ENCODE measurements around the gene EFNA2.

EFNA2 gene

GRCh38 chr19:1284979-1285736 is 515 bp upstream of the EFNA2 start:
- Histone ChIP-seq H3K36me3 (ENCODE audit: insufficient read depth, low read length) (peaks cover 2% of the 10 kb centered on the region), H3K27me3 (ENCODE audit: control insufficient read depth, insufficient read depth, low read length) (peaks cover 57% of the 10 kb centered on the region), H3K4me1 (ENCODE audit: control insufficient read depth, insufficient read depth, low read length) (no peaks in the 10 kb centered on the region), H3K4me2 (ENCODE audit: low read length) (no peak overlapping the region), H3K4me3 (ENCODE audit: low read length) (no peak overlapping the region), H3K9ac (ENCODE audit: low read depth, low read length) (no peak overlapping the region), H3K9me3 (replicated peaks; ENCODE audit: low read length) (no peaks in the 10 kb centered on the region)

- H3K4me1 ChIP-seq (ENCODE audit: control insufficient read depth, insufficient read depth, low read length), result no peaks in the 10 kb centered on the region
- no peak overlapping the region for H3K4me3 ChIP-seq (ENCODE audit: low read length)
- no peaks in the 10 kb centered on the region for H3K9me3 ChIP-seq (replicated peaks; ENCODE audit: low read length)
- no peak overlapping the region for H3K4me2 ChIP-seq (ENCODE audit: low read length)
- no peaks in the 10 kb centered on the region for H3K36me3 ChIP-seq (ENCODE audit: insufficient read depth, low read length)
- H3K27me3 ChIP-seq (ENCODE audit: control insufficient read depth, insufficient read depth, low read length), result peaks cover 63% of the 10 kb centered on the region
- no peak overlapping the region for H3K9ac ChIP-seq (ENCODE audit: low read depth, low read length)
These were observed 1.0 kb downstream of the EFNA2 start for GRCh38 chr19:1286487-1287353.

GRCh38 chr19:1287354-1288225 is 1.9 kb downstream of the EFNA2 start:
- no peak overlapping the region for H3K9ac ChIP-seq (ENCODE audit: low read depth, low read length)
- H3K4me3 ChIP-seq (ENCODE audit: low read length), result no peak overlapping the region
- H3K36me3 ChIP-seq (ENCODE audit: insufficient read depth, low read length), result no peaks in the 10 kb centered on the region
- H3K27me3 ChIP-seq (ENCODE audit: control insufficient read depth, insufficient read depth, low read length), result peaks cover 72% of the 10 kb centered on the region
- no peaks in the 10 kb centered on the region for H3K9me3 ChIP-seq (replicated peaks; ENCODE audit: low read length)
- H3K4me2 ChIP-seq (ENCODE audit: low read length), result no peak overlapping the region
- H3K4me1 ChIP-seq (ENCODE audit: control insufficient read depth, insufficient read depth, low read length), result no peaks in the 10 kb centered on the region

GRCh38 chr19:1288226-1288612 is 2.5 kb downstream of the EFNA2 start:
- no peaks in the 10 kb centered on the region for H3K9me3 ChIP-seq (replicated peaks; ENCODE audit: low read length)
- H3K4me2 ChIP-seq (ENCODE audit: low read length), result no peak overlapping the region
- H3K27me3 ChIP-seq (ENCODE audit: control insufficient read depth, insufficient read depth, low read length), result peaks cover 73% of the 10 kb centered on the region
- no peak overlapping the region for H3K9ac ChIP-seq (ENCODE audit: low read depth, low read length)
- H3K4me3 ChIP-seq (ENCODE audit: low read length), result no peak overlapping the region
- H3K4me1 ChIP-seq (ENCODE audit: control insufficient read depth, insufficient read depth, low read length), result no peaks in the 10 kb centered on the region
- no peaks in the 10 kb centered on the region for H3K36me3 ChIP-seq (ENCODE audit: insufficient read depth, low read length)

- Histone ChIP-seq H3K9me3 (replicated peaks; ENCODE audit: low read length) (no peaks in the 10 kb centered on the region), H3K4me2 (ENCODE audit: low read length) (no peak overlapping the region), H3K27me3 (ENCODE audit: control insufficient read depth, insufficient read depth, low read length) (peaks cover 73% of the 10 kb centered on the region), H3K4me1 (ENCODE audit: control insufficient read depth, insufficient read depth, low read length) (no peaks in the 10 kb centered on the region), H3K4me3 (ENCODE audit: low read length) (no peak overlapping the region), H3K9ac (ENCODE audit: low read depth, low read length) (no peak overlapping the region), H3K36me3 (ENCODE audit: insufficient read depth, low read length) (no peaks in the 10 kb centered on the region)
These were observed 3.4 kb downstream of the EFNA2 start for GRCh38 chr19:1288833-1289685.

GRCh38 chr19:1289686-1290025 is 4.0 kb downstream of the EFNA2 start:
- no peak overlapping the region for H3K4me3 ChIP-seq (ENCODE audit: low read length)
- H3K4me2 ChIP-seq (ENCODE audit: low read length), result no peak overlapping the region
- no peaks in the 10 kb centered on the region for H3K9me3 ChIP-seq (replicated peaks; ENCODE audit: low read length)
- no peaks in the 10 kb centered on the region for H3K4me1 ChIP-seq (ENCODE audit: control insufficient read depth, insufficient read depth, low read length)
- no peaks in the 10 kb centered on the region for H3K36me3 ChIP-seq (ENCODE audit: insufficient read depth, low read length)
- H3K27me3 ChIP-seq (ENCODE audit: control insufficient read depth, insufficient read depth, low read length), result peaks cover 72% of the 10 kb centered on the region
- H3K9ac ChIP-seq (ENCODE audit: low read depth, low read length), result no peak overlapping the region

GRCh38 chr19:1290196-1290702 is 4.6 kb downstream of the EFNA2 start:
- H3K27me3 ChIP-seq (ENCODE audit: control insufficient read depth, insufficient read depth, low read length), result peaks cover 72% of the 10 kb centered on the region
- no peak overlapping the region for H3K4me3 ChIP-seq (ENCODE audit: low read length)
- H3K4me1 ChIP-seq (ENCODE audit: control insufficient read depth, insufficient read depth, low read length), result no peaks in the 10 kb centered on the region
- no peaks in the 10 kb centered on the region for H3K36me3 ChIP-seq (ENCODE audit: insufficient read depth, low read length)
- no peak overlapping the region for H3K4me2 ChIP-seq (ENCODE audit: low read length)
- H3K9me3 ChIP-seq (replicated peaks; ENCODE audit: low read length), result no peaks in the 10 kb centered on the region
- no peak overlapping the region for H3K9ac ChIP-seq (ENCODE audit: low read depth, low read length)

GRCh38 chr19:1290703-1291651 is 5.3 kb downstream of the EFNA2 start:
- H3K4me3 ChIP-seq (ENCODE audit: low read length), result no peak overlapping the region
- H3K4me1 ChIP-seq (ENCODE audit: control insufficient read depth, insufficient read depth, low read length), result no peaks in the 10 kb centered on the region
- peaks cover 69% of the 10 kb centered on the region for H3K27me3 ChIP-seq (ENCODE audit: control insufficient read depth, insufficient read depth, low read length)
- no peaks in the 10 kb centered on the region for H3K36me3 ChIP-seq (ENCODE audit: insufficient read depth, low read length)
- no peak overlapping the region for H3K9ac ChIP-seq (ENCODE audit: low read depth, low read length)
- H3K9me3 ChIP-seq (replicated peaks; ENCODE audit: low read length), result no peaks in the 10 kb centered on the region
- no peak overlapping the region for H3K4me2 ChIP-seq (ENCODE audit: low read length)

- Histone ChIP-seq H3K4me1 (ENCODE audit: control insufficient read depth, insufficient read depth, low read length) (no peaks in the 10 kb centered on the region), H3K9ac (ENCODE audit: low read depth, low read length) (no peak overlapping the region), H3K4me3 (ENCODE audit: low read length) (no peak overlapping the region), H3K36me3 (ENCODE audit: insufficient read depth, low read length) (no peaks in the 10 kb centered on the region), H3K9me3 (replicated peaks; ENCODE audit: low read length) (no peaks in the 10 kb centered on the region), H3K27me3 (ENCODE audit: control insufficient read depth, insufficient read depth, low read length) (peaks cover 63% of the 10 kb centered on the region), H3K4me2 (ENCODE audit: low read length) (no peak overlapping the region)
These were observed 6.2 kb downstream of the EFNA2 start for GRCh38 chr19:1291761-1292418.

All from skeletal muscle satellite cell (primary cell).